Activated T-cell treated with anti-CD3 and anti-CD28 coated beads, Interleukin-2, amount 50 U/mL, for 24 hours (primary cell): Measurements from ENCODE around the gene PINLYP.

Experiments
- DNase-seq: peaks from one replicate; pipeline ENCODE4 v3.0.0-alpha.2; 2020
- H3K27ac Mint-ChIP-seq: 2 replicates; pipeline ENCODE4 v1.8.0; 2020; ENCODE audit warnings: mild to moderate bottlenecking, mixed read lengths
- H3K27me3 Mint-ChIP-seq: 2 replicates; pipeline ENCODE4 v1.8.0; 2020; ENCODE audit warnings: mixed read lengths
- H3K36me3 Mint-ChIP-seq: 2 replicates; pipeline ENCODE4 v1.8.0; 2020; ENCODE audit warnings: low read depth, mixed read lengths
- H3K4me1 Mint-ChIP-seq: 2 replicates; pipeline ENCODE4 v1.8.0; 2020; ENCODE audit warnings: low read depth, mixed read lengths
- H3K4me3 Mint-ChIP-seq: 2 replicates; pipeline ENCODE4 v1.8.0; 2020; ENCODE audit warnings: mild to moderate bottlenecking, moderate library complexity, mixed read lengths
- H3K9me3 Mint-ChIP-seq: 2 replicates; pipeline ENCODE4 v1.8.0; 2020; ENCODE audit warnings: mixed read lengths

The PINLYP gene

GRCh38 chr19:43619262-43620060, 43.9 kb downstream of the PINLYP start, which contains the start of gene ZNF428:
Gene ZNF428 (minus strand): TSS chr19:43619629. CDS start chr19:43614304, 5,325 bp downstream.
- Mint-ChIP-seq H3K36me3 (peaks cover 18% of the 10 kb centered on the region), H3K27ac (peak within 1 kb of the TSS; percentile 100), H3K9me3 (no peaks in the 10 kb centered on the region), H3K27me3 (no peaks in the 10 kb centered on the region), H3K4me3 (peak within 1 kb of the TSS; percentile 93), H3K4me1 (peaks cover 29% of the 10 kb centered on the region)
- DNase-seq = peak; percentile 92

GRCh38 chr19:43620061-43621001, 44.7 kb downstream of the PINLYP start:
- no peaks in the 10 kb centered on the region for H3K27me3 Mint-ChIP-seq
- H3K27ac Mint-ChIP-seq = peak overlapping the region; percentile 100
- H3K4me3 Mint-ChIP-seq = peak overlapping the region; percentile 93
- no peaks in the 10 kb centered on the region for H3K9me3 Mint-ChIP-seq
- DNase-seq = no peak
- H3K36me3 Mint-ChIP-seq = peaks cover 18% of the 10 kb centered on the region
- peaks cover 36% of the 10 kb centered on the region for H3K4me1 Mint-ChIP-seq

GRCh38 chr19:43622070-43622469, 46.5 kb downstream of the PINLYP start:
- Mint-ChIP-seq H3K4me3 (no peak overlapping the region), H3K27ac (no peak overlapping the region)

GRCh38 chr19:43622956-43623355, 47.4 kb downstream of the PINLYP start:
- peaks cover 37% of the 10 kb centered on the region for H3K4me1 Mint-ChIP-seq
- no peaks in the 10 kb centered on the region for H3K9me3 Mint-ChIP-seq
- no peak for DNase-seq
- no peak overlapping the region for H3K27ac Mint-ChIP-seq
- H3K36me3 Mint-ChIP-seq = peaks cover 18% of the 10 kb centered on the region
- no peak overlapping the region for H3K4me3 Mint-ChIP-seq
- peaks cover 15% of the 10 kb centered on the region for H3K27me3 Mint-ChIP-seq

More at GRCh38 chr19:43622070-43622469, 46.5 kb downstream of the PINLYP start:
- H3K36me3 Mint-ChIP-seq = peaks cover 18% of the 10 kb centered on the region
- no peaks in the 10 kb centered on the region for H3K9me3 Mint-ChIP-seq
- no peak for DNase-seq
- H3K27me3 Mint-ChIP-seq = peaks cover 7% of the 10 kb centered on the region
- peaks cover 38% of the 10 kb centered on the region for H3K4me1 Mint-ChIP-seq

- no peaks in the 10 kb centered on the region for H3K9me3 Mint-ChIP-seq
- no peak for DNase-seq
- H3K27ac Mint-ChIP-seq = no peak overlapping the region
- H3K27me3 Mint-ChIP-seq = peaks cover 15% of the 10 kb centered on the region
- H3K4me3 Mint-ChIP-seq = no peak overlapping the region
- H3K4me1 Mint-ChIP-seq = peaks cover 30% of the 10 kb centered on the region
- peaks cover 14% of the 10 kb centered on the region for H3K36me3 Mint-ChIP-seq
These were observed 48.5 kb downstream of the PINLYP start for GRCh38 chr19:43623889-43624670.

GRCh38 chr19:43624933-43625332, 49.3 kb downstream of the PINLYP start:
- DNase-seq = peak; percentile 87
- Mint-ChIP-seq H3K27me3 (peaks cover 15% of the 10 kb centered on the region), H3K9me3 (no peaks in the 10 kb centered on the region), H3K4me3 (no peak overlapping the region), H3K27ac (no peak overlapping the region), H3K4me1 (peaks cover 27% of the 10 kb centered on the region), H3K36me3 (peaks cover 8% of the 10 kb centered on the region)

- Mint-ChIP-seq H3K9me3 (no peaks in the 10 kb centered on the region), H3K36me3 (no peaks in the 10 kb centered on the region), H3K27me3 (peaks cover 15% of the 10 kb centered on the region), H3K4me1 (peaks cover 17% of the 10 kb centered on the region), H3K27ac (no peak overlapping the region), H3K4me3 (no peak overlapping the region)
- DNase-seq = no peak
These were observed 50.4 kb downstream of the PINLYP start for GRCh38 chr19:43625918-43626579.

- H3K27me3 Mint-ChIP-seq = peaks cover 15% of the 10 kb centered on the region
- H3K4me1 Mint-ChIP-seq = peaks cover 15% of the 10 kb centered on the region
- no peak overlapping the region for H3K27ac Mint-ChIP-seq
- H3K36me3 Mint-ChIP-seq = no peaks in the 10 kb centered on the region
- no peak overlapping the region for H3K4me3 Mint-ChIP-seq
- DNase-seq = no peak
- no peaks in the 10 kb centered on the region for H3K9me3 Mint-ChIP-seq
These were observed 51.2 kb downstream of the PINLYP start for GRCh38 chr19:43626838-43627237.

- no peak for DNase-seq
- Mint-ChIP-seq H3K4me1 (peaks cover 15% of the 10 kb centered on the region), H3K4me3 (no peak overlapping the region), H3K27me3 (peaks cover 15% of the 10 kb centered on the region), H3K36me3 (no peaks in the 10 kb centered on the region), H3K27ac (no peak overlapping the region), H3K9me3 (no peaks in the 10 kb centered on the region)
These were observed 53.2 kb downstream of the PINLYP start for GRCh38 chr19:43628646-43629326.

GRCh38 chr19:43631491-43631890, 55.9 kb downstream of the PINLYP start:
- no peaks in the 10 kb centered on the region for H3K36me3 Mint-ChIP-seq

More at GRCh38 chr19:43631491-43631890, 55.9 kb downstream of the PINLYP start:
- Mint-ChIP-seq H3K4me3 (no peak overlapping the region), H3K27me3 (peaks cover 22% of the 10 kb centered on the region), H3K4me1 (peaks cover 3% of the 10 kb centered on the region), H3K27ac (no peak overlapping the region), H3K9me3 (no peaks in the 10 kb centered on the region)
- DNase-seq = no peak
